Measurements from ENCODE around the gene HSD17B12.

- TF ChIP-seq, protein P1, sequence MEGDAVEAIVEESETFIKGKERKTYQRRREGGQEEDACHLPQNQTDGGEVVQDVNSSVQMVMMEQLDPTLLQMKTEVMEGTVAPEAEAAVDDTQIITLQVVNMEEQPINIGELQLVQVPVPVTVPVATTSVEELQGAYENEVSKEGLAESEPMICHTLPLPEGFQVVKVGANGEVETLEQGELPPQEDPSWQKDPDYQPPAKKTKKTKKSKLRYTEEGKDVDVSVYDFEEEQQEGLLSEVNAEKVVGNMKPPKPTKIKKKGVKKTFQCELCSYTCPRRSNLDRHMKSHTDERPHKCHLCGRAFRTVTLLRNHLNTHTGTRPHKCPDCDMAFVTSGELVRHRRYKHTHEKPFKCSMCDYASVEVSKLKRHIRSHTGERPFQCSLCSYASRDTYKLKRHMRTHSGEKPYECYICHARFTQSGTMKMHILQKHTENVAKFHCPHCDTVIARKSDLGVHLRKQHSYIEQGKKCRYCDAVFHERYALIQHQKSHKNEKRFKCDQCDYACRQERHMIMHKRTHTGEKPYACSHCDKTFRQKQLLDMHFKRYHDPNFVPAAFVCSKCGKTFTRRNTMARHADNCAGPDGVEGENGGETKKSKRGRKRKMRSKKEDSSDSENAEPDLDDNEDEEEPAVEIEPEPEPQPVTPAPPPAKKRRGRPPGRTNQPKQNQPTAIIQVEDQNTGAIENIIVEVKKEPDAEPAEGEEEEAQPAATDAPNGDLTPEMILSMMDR (IDR thresholded peaks at IDR 0.05; ENCODE audit: control extremely low read depth in 1 of 3, insufficient read depth in 1 of 3, low read depth in 1 of 3, low read length in 3 of 3): no peak
- TF ChIP-seq POLR2AphosphoS5 (IDR thresholded peaks at IDR 0.05; ENCODE audit: low read depth, low read length) (no peak), EP300 (IDR thresholded peaks at IDR 0.05; ENCODE audit: borderline replicate concordance in 1 of 2, low read depth in 2 of 2, low read length in 2 of 2) (no peak), ATF3 (IDR thresholded peaks at IDR 0.05; ENCODE audit: insufficient read depth, low read depth, low read length) (no peak), FOSL1 (IDR thresholded peaks at IDR 0.05; ENCODE audit: insufficient read depth, low read depth, low read length) (no peak), RBBP5 (IDR thresholded peaks at IDR 0.05; ENCODE audit: borderline replicate concordance, low read depth, low read length) (no peak)
- TF ChIP-seq, protein P2, sequence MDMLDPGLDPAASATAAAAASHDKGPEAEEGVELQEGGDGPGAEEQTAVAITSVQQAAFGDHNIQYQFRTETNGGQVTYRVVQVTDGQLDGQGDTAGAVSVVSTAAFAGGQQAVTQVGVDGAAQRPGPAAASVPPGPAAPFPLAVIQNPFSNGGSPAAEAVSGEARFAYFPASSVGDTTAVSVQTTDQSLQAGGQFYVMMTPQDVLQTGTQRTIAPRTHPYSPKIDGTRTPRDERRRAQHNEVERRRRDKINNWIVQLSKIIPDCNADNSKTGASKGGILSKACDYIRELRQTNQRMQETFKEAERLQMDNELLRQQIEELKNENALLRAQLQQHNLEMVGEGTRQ (IDR thresholded peaks at IDR 0.05; ENCODE audit: low read length): no peak
Measured at GRCh38 chr11:43797337-43797736, 116.8 kb downstream of the HSD17B12 start.

Data from H1 (cell line).